Astrocyte of the spinal cord (primary cell): Measurements from ENCODE around the gene NACC2.

Experiments
- DNase-seq: peaks from one replicate; pipeline ENCODE4 v3.0.0; 2011; ENCODE audit warnings: low read depth, low spot score
- H3K4me3 ChIP-seq: 2 replicates; pipeline ENCODE4 v1.5.1; 2011; ENCODE audit warnings: low read depth, mild to moderate bottlenecking, low read length, moderate library complexity
- in situ Hi-C: cut with HindIII; loops from 2 replicates; pipeline ENCODE4 v1.10.0; 2017; ENCODE audit warnings: low sequenced_read_pairs
- TF ChIP-seq, protein P1 (sequence below): IDR thresholded peaks from 2 replicates; pipeline ENCODE4 v1.5.1; 2012; ENCODE audit warnings: low read depth, mild to moderate bottlenecking, low read length, inconsistent platforms

NACC2 gene

DNA sequence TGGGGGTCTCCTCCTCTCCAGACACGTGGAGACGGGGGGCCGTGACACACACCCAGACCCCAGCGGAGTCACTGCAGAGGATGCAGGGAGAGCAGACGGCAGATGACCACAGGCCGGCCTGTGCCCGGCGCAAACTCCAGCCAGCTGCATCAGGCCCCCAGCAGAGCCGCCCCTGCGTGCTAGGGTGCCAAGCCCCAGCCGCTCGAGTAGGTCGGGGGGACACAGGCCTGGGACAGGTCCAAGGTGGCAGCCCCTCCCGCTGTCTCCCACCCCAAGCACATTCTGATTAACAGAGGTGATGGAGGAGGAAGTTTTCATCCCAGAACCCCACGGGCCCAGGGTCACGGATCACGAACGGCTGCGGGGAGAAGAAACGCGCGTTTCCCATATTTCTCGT is 14.4 kb downstream of the NACC2 start:
- TF ChIP-seq, protein P1, sequence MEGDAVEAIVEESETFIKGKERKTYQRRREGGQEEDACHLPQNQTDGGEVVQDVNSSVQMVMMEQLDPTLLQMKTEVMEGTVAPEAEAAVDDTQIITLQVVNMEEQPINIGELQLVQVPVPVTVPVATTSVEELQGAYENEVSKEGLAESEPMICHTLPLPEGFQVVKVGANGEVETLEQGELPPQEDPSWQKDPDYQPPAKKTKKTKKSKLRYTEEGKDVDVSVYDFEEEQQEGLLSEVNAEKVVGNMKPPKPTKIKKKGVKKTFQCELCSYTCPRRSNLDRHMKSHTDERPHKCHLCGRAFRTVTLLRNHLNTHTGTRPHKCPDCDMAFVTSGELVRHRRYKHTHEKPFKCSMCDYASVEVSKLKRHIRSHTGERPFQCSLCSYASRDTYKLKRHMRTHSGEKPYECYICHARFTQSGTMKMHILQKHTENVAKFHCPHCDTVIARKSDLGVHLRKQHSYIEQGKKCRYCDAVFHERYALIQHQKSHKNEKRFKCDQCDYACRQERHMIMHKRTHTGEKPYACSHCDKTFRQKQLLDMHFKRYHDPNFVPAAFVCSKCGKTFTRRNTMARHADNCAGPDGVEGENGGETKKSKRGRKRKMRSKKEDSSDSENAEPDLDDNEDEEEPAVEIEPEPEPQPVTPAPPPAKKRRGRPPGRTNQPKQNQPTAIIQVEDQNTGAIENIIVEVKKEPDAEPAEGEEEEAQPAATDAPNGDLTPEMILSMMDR, result no peak
- no peak overlapping the region for H3K4me3 ChIP-seq
- in situ Hi-C loops, result no loop called here
- no peak for DNase-seq

DNA sequence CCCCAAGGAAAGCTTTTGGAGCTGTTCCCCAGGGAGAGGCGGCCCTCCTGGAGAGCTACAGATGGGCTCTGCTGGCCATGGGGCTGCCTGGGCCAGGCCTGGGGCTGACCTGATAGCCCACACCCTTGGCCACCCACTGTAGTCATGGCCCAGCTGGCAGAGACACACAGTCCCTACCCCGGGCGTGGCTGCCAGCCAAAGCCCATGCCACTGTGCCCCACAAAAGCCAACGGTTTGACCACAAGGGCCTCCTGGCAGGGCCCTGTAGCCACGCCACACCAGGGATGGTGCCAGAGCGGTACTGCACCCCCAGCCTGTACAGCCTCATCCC is 15.2 kb downstream of the NACC2 start:
- TF ChIP-seq, protein P1, result no peak
- no peak overlapping the region for H3K4me3 ChIP-seq
- in situ Hi-C loops, result no loop called here
- DNase-seq, result no peak

DNA sequence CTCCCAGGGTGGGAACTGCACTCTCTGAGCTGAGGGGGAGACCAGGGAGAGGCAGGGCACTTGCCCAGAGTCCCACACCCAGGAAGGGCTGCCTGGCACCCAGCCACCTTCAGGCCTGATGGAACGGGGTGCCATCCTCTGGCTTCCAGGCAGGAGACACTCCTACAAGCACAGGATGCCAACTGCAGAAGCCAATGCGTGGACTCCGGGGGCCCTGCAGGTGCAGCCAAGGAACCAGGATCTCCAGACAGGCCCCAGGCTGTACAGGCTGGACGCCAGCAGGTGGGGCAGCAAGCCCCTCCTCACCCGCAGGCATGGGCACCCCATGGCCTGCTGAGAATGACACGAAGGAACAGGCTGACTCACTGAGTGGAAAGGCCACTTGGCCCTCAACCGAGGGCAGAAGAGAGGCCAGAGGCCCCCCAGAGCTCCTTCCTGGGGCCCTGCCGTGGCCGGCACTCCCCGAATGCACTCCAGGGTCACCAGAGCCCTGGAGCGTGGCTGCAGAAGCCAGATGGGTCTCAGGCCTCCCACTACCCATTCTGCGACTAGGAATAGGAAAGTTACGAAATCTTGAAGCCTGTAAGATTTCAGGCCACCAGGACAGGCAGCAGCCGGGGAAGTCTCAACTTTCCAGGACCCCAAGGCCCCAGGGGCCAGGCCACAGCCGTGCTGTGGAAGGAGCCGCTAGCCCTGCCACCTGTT is 15.7 kb downstream of the NACC2 start:
- TF ChIP-seq, protein P1, result no peak
- no peak for DNase-seq
- in situ Hi-C loops, result no loop called here
- H3K4me3 ChIP-seq, result no peak overlapping the region

DNA sequence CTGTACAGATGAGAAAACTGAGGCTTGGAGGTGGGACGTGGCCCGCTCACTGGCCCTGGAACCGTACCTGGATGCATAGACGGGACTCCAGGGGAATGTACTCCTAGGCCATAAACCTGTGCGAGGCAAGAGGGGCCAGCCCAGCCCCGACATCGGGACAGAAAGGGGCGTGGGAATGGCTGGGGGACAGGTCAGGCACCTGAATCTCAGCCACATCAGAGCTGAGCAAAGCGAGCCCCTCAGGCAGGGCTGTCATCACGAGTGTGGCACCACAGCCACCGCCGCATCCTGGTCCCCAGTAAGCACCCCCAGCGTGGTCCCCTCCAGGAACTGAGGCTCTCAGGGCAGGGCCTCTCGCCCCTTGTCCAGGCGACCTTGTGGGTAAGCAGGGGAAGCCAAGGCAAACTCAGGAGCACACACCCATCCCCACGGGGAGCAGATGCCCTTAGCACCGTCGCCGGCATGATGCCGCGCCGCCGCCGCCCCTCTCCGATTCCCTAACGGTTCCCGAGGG is 16.5 kb downstream of the NACC2 start:
- DNase-seq, result no peak
- TF ChIP-seq, protein P1, result no peak
- in situ Hi-C loops, result no loop called here
- H3K4me3 ChIP-seq, result no peak overlapping the region

DNA sequence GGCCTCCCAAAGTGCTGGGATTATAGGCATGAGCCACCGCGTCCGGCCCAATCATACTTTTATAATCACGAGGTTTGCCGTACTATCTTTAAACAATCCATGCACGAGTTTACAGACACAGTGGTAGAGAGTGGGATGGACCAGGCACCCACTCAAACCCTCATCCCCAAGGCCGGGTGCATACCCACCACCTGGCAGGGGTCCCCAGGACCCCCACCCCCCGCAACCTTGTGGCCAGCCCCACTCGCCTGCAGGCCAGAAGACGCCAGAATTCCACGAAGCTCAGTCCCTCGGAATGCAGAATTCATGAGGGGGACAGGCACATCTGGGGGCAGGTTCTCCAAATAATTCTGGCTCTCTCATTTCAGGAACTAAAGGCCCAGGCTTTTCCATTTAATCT is 17.1 kb downstream of the NACC2 start:
- DNase-seq, result no peak
- in situ Hi-C loops, result no loop called here
- TF ChIP-seq, protein P1, result no peak
- no peak overlapping the region for H3K4me3 ChIP-seq

DNA sequence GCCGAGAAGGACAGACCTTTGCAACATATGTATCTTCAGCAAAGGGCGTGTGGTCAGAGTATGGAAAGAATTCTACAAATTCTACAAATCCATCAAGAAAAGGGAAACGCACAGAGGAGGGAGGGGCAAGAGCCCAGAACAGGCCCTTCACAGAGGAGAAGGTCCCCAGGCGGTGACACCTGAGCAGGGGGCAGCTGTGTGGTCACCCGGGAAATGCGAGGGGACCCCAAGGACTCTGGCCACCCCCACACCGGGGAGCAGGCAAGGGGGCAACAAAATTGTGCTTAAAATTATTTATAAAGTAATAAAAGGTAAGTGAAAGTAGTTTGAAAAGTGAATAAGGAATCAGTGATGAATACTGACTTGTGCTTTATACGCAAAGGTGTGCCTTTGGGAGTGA is 17.6 kb downstream of the NACC2 start:
- in situ Hi-C loops, result no loop called here
- TF ChIP-seq, protein P1, result no peak
- H3K4me3 ChIP-seq, result no peak overlapping the region
- DNase-seq, result no peak
